GM18907 (cell line): ENCODE data around the gene KCNQ1.

Experiments
- ATAC-seq: cut with Tn5 transposase; IDR thresholded peaks from one replicate; pipeline ENCODE4 v1.9.1; 2021; ENCODE audit warnings: mild to moderate bottlenecking, moderate library complexity; ENCODE audit not compliant: unreplicated experiment

KCNQ1 gene

DNA sequence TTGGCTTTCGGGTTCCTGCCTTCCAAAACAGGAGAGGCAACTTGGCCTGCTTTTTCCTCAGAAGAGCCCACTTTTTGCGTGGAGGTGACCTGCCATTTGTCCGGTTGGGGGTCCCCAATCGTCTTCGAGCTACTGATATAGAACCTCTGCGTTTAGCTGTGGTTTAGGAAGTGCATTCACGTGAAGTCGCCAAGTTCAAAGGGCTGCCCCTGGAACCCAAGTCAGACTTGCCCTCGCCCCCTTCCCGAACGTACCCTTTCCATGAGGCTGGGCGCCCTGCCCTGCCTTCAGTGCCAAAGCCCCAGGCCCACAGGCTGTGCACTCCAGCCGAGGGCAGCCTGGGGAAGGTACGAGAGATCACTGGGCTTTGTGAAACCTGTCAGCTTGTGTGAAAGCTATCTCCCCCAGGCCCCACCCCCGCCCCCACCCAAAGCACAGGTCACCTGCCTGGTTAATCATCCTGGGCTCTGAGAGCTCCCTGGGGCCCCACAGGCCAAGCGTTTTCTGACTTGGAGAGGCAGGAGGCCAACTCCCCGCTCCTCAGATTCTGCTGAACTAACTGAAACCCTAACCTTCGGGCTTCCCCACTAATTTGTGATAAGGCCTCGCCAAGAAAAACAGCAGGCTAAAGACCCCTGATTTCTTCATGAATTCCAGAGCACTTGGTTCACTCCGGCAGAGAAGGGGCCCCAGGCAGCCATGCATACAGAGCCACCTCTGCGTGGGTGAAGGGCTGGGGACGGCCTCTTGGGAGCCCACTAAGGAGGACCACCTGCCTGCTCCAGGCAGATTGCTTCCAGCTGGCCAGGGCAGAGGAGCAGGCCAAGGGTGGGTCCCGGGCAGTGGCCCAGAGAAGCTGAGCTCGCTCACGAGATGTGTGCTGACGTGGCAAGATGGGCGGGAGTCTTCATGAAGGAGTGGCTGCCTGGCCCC is 280.8 kb downstream of the KCNQ1 start:
- no peak for ATAC-seq

DNA sequence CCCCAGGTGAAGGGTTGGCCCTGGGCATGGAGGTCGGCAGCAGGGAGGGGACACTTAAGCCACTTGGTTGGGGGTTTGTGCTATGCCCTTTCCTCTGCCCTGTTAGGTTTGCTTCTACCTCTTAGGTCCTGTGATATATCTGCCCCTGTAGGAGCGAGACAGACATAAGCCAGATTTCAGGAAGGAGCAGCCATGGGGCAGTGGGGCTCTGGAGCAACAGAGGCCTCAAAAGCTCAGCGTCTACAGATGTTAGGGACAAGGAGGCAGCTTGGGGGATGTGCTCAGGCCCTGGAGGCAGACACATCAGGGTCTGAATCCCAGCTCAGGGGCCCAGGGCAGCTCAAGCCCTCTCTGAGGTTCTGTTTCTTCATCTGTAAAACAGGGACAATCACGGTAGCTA is 282.2 kb downstream of the KCNQ1 start:
- ATAC-seq: no peak

DNA sequence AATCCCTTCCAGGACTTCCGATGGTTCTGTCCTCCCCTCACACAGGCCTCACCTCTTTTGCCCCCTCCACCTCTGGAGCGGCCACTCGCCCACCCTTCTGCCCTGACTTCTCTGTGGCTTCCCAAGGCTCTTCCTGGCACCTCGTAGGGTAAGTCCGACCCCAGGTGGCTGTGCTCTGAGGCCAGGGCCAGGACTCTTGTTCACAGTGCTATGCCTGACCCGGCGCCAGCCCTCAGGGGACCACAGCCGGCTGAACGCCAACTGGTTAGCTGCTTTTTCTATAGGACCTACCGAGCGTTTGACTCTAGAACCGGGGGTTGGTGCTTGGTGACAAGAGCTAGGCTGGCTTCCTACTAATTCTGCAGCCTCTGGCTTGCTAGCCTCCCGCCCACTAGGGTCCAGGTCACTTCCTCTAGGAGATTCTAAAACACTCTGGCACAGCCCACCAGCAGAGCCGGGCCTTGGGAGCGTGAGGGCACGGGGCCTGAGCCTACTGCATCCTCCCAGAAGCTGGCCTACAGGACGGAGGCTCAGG is 283.4 kb downstream of the KCNQ1 start:
- no peak for ATAC-seq

DNA sequence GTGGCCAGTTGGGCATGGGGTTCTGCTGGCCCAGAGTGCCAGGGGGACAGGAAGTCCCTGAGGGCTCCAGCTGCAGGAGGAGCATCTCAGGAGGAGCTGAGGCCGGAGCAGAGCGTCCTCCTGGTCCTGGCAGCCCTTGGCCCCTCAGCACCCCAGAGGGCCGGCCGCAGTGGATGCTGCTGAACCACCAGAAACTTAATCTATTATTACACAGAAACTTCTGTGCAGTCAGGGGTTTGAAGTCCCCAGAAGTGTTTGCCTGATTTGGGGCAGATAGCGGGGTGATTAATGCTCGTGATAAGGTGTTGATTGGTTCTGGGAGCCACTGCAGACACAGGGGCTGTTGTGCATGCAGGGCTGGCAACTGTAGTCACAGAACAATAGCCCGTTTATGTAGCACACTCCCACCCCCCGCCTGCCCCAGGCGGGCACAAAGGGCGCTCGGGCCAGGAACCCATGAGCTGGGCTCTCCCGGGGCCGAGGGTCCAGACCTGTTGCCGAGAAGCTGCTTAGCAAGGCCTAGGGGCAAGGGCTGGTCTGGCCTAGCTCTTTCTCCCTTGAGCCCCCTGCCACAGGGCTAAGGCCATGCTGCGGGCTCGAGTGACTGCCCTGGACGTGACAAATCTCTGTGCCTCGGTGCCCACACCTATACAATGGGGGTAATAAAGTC is 284.0 kb downstream of the KCNQ1 start:
- ATAC-seq: no peak

DNA sequence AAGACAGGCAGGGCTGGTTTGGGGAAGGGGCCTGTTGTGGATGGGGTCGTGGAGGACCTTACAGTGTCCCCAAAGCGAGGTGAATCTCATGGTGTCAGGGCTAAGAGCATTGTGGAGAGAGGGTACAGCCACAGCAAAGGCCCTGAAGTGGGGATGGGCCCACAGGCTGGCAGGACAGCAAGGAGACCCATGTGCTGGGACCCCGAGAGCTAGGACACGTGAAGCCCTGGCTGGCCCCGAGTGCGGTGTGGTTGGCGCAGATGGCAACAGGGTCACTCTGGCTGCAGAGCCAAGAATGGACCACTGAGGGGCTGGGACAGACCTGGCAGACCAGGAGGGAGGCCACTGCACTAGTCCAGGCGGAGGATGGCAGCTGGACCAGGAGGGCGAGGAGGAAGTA is 285.0 kb downstream of the KCNQ1 start:
- no peak for ATAC-seq

DNA sequence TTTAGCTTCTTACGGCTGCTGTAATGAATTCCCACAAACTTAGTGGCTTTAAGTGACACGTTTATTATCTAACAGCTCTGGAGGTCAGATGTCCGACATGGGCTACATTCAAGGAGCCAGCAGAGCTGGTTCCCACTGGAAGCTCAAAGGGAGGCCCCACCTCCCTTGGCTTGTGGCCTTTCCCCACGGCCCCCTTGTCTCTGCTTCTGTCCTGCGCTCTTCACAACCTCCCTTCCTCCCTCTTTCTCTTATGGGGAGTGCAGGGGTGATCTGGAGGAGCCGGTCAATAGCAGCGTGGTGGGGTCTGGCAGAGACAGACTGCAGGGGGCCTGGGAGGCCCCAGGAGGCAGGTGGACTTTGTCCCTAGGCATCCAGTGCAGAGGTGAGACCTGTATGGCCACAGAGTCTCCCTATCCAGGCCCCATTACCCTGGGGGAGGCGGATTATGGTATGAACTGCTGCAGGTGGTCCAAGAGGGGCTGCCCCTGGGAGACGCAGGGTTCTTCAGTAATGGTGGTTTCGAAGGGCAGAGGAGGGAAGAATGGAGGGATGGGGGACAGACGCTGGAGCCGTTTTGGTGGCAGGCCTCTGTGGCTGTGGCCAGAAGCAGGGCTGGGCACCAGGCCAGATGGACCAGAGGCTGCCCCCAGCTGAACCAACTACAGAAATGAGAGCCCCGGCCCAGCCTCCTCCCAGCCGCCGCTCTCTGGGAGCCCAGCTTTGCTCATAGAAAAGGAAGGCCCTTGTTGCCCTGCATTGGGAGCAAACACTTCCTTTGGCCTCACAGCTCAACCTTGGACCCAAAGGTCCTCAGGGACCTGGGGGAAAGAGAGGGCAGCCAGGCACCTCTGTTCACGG is 285.7 kb downstream of the KCNQ1 start:
- no peak for ATAC-seq

DNA sequence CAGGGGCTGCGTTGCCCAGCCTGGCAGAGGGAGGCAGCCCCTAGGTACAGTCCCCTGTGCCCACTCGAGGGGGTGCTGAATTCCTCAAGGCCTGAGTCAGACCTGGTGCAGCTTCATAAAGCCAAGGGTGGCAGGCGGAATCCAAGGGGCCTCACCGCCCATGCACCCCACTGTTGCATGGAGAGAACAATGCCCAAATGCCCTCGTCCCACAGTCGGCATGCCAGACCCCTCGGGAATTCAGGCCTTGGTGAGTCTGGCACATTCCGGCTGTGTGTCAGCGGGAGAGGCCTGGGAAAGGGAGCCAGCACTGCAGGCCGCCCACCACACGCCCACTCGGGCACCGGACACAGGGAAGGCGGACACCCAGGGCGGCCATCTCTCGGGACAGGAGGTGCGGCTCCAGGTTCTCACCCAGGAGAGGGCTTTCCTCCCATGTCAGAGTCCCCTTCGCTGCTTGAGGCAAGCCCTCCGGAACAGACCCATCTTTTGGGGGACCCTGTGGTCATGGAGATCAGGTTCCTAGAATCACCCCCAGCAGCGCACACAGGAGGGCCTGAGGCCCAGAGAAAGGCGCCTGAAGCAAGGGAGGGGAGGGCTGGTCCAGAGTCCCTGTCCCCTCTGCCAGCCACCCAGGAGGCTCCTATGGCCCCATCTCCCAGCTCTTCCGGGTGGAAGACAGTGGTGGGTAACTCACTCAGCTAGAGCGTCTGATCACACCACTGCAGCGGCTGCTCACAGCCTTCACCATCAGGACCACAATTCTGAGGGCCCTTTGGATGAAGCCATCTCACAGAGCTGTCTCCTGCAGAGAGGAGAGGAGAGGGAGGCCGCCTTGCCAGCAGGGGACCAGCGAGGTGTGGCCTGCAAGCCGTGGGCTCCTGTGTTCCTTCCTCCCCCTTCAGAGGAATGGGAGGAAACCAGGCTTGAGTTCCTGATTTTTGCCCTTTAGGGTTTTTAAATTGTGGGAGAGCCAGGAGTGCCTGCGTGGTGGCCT is 286.6 kb downstream of the KCNQ1 start:
- no peak for ATAC-seq

DNA sequence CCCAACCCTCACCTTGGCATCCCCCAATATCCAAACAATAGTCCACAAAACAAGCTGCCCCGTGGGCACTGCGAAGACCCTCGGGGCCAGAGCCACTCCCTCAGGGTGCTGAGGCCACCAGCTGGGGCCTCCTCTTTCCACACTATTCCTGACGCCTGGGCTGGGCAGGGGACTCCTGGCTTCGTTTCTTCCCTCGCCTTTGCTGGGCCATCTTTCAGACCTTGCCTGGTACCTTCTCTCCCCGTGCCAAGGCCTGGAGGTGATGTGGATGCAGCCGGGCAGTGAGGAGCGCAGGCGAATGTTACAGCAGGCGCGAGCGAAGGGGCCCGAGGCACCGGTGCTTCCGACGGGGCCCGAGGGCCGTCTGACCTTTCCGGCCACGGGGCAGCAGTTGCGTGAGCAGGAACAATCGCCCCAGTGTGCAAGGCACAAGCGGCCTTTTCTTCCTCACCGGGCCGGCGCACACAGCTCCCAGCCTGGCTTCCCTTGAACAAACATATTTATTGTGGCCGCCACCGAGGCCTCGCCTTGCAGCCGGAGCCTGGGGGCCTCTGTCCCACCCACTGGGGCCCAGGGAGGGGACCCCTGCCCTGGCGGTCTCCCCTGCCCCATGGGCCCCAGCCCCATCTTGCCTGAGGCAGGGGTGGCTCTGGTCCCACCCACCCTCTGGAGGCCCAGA is 287.6 kb downstream of the KCNQ1 start:
- ATAC-seq: no peak

DNA sequence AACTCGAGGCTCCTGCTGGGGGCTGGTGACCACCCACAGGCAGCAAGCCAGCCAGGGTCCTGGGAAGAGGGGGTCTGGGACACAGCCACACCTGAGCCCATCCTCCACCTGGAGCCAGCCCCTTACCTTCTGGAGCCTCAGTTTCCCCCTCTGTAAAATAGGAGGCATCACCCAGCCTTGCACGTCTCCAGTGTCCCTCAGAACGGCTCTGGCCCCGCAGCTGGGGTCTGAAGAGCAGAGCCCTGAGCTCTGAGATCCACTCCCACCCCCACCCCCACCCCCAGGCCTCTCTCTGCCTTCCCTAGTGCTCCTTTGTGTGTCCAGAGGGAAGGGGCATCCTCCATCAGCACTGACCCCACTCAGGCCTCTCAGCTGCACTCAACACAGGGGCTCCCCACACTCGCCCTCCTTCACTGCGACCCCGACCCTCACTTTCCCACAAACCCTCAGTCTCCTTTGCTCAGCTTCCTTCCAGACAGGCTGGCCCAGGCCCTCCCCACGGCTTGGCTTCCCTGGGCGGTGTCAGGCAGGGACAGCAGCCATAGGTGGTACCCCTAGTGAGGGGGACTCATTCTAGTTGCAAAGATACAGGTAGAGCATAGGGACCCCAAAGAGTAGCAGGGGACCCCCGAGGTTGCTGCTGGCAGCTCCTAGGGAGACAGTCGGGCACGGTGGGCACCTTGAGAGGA is 288.3 kb downstream of the KCNQ1 start:
- no peak for ATAC-seq

DNA sequence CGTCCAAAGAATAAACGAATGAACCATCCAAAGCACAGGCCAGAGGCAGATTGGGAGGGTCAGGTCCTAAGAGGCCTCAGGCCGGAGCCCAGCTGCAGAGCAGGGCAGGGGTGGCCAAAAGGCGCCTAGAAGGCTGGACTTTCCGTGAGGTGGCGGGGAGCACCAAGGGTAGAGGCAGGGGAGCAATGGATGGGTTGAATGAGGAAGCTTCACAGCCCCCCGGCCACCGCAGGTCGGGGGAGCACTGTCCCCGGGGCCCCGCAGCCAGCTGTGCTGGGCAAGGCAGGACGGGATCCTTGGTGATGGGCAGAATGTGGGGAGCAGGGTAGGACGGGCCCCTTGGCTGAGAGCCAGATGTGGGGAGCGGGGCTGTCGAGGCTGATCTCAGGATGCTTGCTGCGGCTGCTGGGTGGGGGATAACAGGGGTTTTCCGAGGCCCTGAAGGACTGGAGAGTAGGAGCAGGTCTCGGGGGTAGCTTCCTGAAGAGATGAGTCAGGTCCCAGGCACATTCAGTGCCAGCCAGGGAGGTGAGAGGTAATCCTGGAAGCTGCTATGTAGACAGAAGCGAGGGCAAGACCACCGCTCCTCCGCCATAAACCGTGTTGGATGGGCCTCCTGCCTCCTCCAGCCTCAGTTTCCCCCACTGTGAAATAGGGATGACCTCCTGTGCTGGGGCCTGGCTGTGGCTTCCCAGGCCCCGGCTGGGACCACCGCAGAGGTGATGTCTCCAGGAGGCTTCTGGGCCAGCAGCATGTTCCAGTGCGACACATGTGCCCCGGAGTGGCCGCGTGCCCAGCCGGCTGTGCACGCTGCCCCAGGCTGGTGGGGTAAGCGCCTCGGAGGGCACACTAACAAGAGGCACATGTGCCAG is 289.6 kb downstream of the KCNQ1 start:
- no peak for ATAC-seq

DNA sequence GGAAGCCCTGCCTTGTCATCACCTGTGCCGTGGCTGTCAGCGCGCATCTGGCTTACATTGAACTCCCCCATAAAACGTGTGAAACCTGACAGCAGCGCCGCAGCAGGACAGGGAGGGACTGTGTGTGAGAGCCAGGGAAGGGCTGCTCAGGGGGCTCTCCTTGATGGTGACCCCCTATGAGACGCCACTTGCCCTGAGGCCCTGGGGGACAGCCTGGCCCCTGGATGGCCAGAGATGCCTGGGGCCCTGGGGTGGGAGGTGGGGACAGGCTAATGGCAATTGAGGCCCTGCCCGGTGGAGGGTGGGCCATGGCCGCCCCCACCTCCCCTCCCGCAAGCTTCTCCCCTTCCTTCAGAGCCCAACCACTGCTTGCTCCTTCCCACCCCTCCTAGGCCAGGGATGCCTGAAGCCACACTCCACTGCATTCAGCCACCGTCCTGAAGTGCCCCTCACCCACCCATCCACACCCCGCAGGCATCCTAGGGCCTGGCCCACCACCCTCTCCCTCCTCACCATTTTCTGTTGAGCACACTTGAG is 290.3 kb downstream of the KCNQ1 start:
- no peak for ATAC-seq

DNA sequence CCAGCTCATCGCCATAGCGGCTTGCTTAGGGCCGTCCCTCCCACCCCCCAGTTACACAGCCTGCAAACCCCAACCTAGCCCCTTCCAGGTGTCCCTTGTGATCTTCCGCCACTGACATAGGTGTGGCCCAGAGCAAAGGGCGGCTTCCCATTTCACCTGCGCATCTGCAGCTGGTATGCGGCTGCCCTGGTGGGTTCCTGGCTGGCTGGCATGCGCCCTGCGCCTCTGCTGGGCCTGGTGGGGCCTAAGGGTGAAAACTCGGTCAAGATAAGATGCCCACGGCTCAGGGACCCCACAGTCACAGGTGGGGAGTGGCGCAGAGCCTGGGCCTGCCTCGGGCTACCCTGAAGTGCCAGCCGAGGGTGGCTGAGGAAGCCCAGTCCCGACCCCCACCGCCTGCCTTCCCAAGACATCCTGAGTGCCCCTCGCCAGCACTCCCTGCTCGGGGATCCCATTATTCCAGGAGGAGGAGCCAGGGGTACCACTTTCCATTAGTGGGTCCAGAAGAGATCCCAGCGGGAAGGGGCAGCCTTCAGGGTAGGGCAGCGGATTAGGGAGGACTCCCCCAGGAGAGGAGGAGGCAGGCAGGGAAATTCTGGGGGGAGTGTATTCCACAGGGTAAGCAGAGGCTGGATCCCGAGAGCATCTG is 291.9 kb downstream of the KCNQ1 start:
- ATAC-seq: no peak

DNA sequence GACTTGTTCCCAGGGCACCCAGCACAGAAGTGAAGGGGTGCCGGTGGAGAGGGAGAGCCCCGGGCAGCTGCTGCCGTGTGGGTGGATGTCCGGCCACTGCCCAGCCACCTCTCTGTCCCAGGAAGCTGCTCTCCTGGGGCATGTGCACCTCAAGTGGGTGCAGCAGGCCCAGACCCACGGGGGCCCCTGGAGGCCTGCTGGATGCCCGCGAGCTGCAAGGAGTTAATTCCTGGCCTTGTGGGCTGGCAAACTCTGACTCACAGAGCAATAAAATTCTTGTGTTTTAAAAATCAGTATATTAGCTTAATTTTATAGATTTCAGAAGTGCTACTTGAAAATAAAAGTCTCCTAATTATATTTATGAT is 292.4 kb downstream of the KCNQ1 start:
- no peak for ATAC-seq

DNA sequence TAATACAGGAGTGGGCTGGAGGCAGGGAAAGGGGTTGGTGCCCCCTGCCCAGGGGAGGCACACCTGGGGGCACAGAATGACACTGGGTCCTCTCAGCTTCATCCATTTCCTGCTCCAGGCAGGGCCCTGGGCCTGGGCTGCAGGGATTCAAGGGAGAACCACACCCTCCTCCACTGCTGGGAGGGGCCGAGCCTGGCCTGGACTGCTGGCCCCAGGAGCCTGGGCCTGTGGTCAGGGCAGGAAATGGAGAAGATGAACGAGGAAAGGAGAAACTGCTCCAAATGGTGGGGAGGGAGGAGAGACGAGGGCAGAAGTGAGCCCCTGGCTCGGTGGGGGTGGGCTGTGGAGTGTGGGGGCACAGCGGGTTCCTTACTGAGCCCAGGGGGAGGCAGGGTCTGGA is 293.1 kb downstream of the KCNQ1 start:
- no peak for ATAC-seq

DNA sequence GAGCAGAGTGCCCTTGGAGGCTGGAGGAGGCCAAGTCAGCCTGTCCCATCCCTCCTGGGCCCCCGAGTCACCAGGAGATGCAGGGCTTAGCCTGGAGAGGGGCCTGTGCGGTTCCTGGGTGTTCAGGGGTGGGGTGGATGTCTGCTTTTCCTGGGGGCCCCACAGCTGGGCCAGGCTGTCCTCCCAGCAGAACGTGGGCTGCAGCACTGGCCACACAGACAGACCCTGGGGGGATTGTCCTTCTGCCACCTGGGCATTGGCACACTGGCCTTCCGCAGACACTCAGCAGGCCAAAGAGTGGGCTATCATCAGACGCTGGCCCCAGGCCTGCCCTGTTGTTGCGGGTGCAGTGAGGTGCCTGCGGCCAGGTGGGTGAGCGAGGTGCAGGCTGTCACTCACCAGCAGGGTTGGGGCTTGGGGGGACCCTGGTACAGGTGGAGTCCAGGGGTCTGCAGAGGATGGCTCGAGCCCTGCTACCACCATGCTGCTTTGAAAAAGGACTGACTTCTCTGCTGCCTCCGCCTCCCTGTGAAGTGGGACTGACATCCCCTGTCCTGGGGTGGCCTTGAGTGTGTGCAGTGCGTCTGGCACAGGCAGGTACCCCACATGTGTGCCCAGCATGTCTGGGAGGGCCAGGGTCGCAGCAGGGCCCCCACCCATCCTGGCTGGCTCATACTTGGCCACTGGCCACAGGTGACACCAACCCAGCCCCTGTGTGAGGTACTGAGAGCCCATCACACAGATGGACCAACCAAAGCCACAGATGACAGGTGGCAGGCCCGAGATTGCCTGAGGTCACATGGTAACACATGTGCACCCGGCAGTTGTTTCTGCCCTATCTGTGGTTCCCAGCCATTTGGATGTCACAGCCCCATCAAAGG is 294.0 kb downstream of the KCNQ1 start:
- no peak for ATAC-seq
